Measurements from ENCODE around the gene MRC1. TPM values are rescaled to one million over a fixed set of nuclear protein-coding genes. Genes with fewer than 3 reads are reported as not detected.

MRC1 gene
- total and polyA plus RNA-seq, 10 of the 15 experiments (the other 5 are each of a cell fraction or from before 2014, with no cell fraction given) = 0.01 to 0.21 (median 0.03) TPM; not detected in 5

GRCh38 chr10:17795083-17795482 lies 14.1 kb upstream of the MRC1 start:
- H4K20me1 ChIP-seq (ENCODE audit: control insufficient read depth, insufficient read depth) = no peaks in the 10 kb centered on the region
- 45% methylated on average over 4 of the region's 4 CpGs for WGBS (ENCODE audit: insufficient coverage, insufficient replicate concordance, low lambda C conversion rate, missing lambda C conversion rate)
- no peaks in the 10 kb centered on the region for H3K79me2 ChIP-seq (ENCODE audit: control insufficient read depth, insufficient read depth, low read length)
- H2AFZ ChIP-seq (ENCODE audit: control insufficient read depth, low read depth, low read length) = no peak overlapping the region
- BruUV-seq (replicated peaks) = no TSS peak
- FAIRE-seq (no peak), DNase-seq (ENCODE audit: low read depth, low spot score) (no peak), ATAC-seq (no peak)
- ChIA-PET RAD21 (ENCODE audit: unreplicated experiment) (no interaction called here), CTCF (no interaction called here), POLR2A (no interaction called here), SMC1A (ENCODE audit: uncharacterized antibody, unreplicated experiment) (interaction anchor here (1.0 to 1.4 kb wide), 2 partner anchors 19 to 38 kb away, joined by 3 read pairs; no protein-coding TSS in a partner anchor)
- no peaks in the 10 kb centered on the region for H3K36me3 ChIP-seq (ENCODE audit: control insufficient read depth in 2 of 2, insufficient read depth in 2 of 2, low read length in 1 of 2)
- H3K27me3 ChIP-seq (replicated peaks in 1 of 2; ENCODE audit: control insufficient read depth in 2 of 2, insufficient read depth in 2 of 2, low read length in 1 of 2) = no peaks in the 10 kb centered on the region
- no peaks in the 10 kb centered on the region for H3K9me3 ChIP-seq (replicated peaks; ENCODE audit: control insufficient read depth, insufficient read depth, low read length)
- in situ Hi-C loops (cut with MboI) (no loop called here), intact Hi-C loops (cut with micrococcal nuclease; ENCODE audit: unreplicated experiment) (no loop called here)
- no peaks in the 10 kb centered on the region for H3K4me1 ChIP-seq (ENCODE audit: control insufficient read depth, insufficient read depth, low read length)
- H3K4me2 ChIP-seq (ENCODE audit: control insufficient read depth, insufficient read depth) = no peak overlapping the region
- H3K4me3 ChIP-seq = no peak overlapping the region
- H3K27ac ChIP-seq (ENCODE audit: control insufficient read depth, insufficient read depth) = no peak overlapping the region
- TF ChIP-seq PRDM15 (CRISPR knock-in tag; IDR thresholded peaks at IDR 0.05) (no peak), CEBPZ (IDR thresholded peaks at IDR 0.05; ENCODE audit: low read depth, low read length) (no peak), SRF (IDR thresholded peaks at IDR 0.05; ENCODE audit: low read depth in 2 of 2, low read length in 2 of 2) (no peak), ATF2 (IDR thresholded peaks at IDR 0.05; ENCODE audit: low read length) (no peak), E2F8 (IDR thresholded peaks at IDR 0.05; ENCODE audit: low read depth, partially characterized antibody) (no peak), PAX8 (IDR thresholded peaks at IDR 0.05) (no peak), ETV6 (conservative IDR thresholded peaks at IDR 0.05 in 1 of 2, IDR thresholded peaks at IDR 0.05 in 1 of 2; ENCODE audit: borderline replicate concordance in 1 of 2, low read depth in 1 of 2) (no peak), NFXL1 (IDR thresholded peaks at IDR 0.05; ENCODE audit: borderline replicate concordance) (no peak), SREBF2 (IDR thresholded peaks at IDR 0.05; ENCODE audit: low read length) (no peak), PML (IDR thresholded peaks at IDR 0.05; ENCODE audit: low read length) (no peak), POLR2A (IDR thresholded peaks at IDR 0.05; ENCODE audit: low read depth, low read length) (no peak), STAT1 (conservative IDR thresholded peaks at IDR 0.05) (no peak)
- H3K9ac ChIP-seq (ENCODE audit: control insufficient read depth, insufficient read depth, low read length) = no peak overlapping the region

All from GM12878 (cell line).